Activated B cell treated with CpG ODN at 0.5 μM for 24 hours (primary cell): ENCODE measurements around the gene TMEM170A. TPM values are rescaled to one million over a fixed set of nuclear protein-coding genes. Genes with fewer than 3 reads are reported as not detected.
"Not testable (repeated sequence)": the region's sequence is repeated elsewhere in the genome, so short reads cannot be mapped to it uniquely, and the experiment has no call there.

Source experiments
- ATAC-seq: fragments of 200-7000 bp; cut with Tn5 transposase; one replicate; pipeline ENCODE4 v1.10.0; 2021; ENCODE audit warnings: low read depth, mild to moderate bottlenecking, moderate library complexity
- CTCF ChIA-PET: fragments of 350-600 bp; sonication (Branson Sonifier 250); formaldehyde crosslinking; loops from one replicate; lab custom pipeline; 2021; ENCODE audit warnings: antibody characterized with exemption; lab: Charles Lee
- POLR2A ChIA-PET: fragments of 350-600 bp; sonication (Branson Sonifier 250); formaldehyde crosslinking; loops from one replicate; lab custom pipeline; 2021; ENCODE audit warnings: antibody characterized with exemption; lab: Charles Lee
- DNase-seq: peaks from one replicate; pipeline ENCODE4 v3.0.0; 2022
- H3K27ac Mint-ChIP-seq: one replicate; pipeline ENCODE4 v1.8.0; 2020; ENCODE audit warnings: mixed read lengths
- H3K27me3 Mint-ChIP-seq: one replicate; pipeline ENCODE4 v1.8.0; 2021; ENCODE audit warnings: mixed read lengths
- H3K36me3 Mint-ChIP-seq: one replicate; pipeline ENCODE4 v1.8.0; 2021; ENCODE audit warnings: low read depth, mixed read lengths
- H3K4me1 Mint-ChIP-seq: one replicate; pipeline ENCODE4 v1.8.0; 2021; ENCODE audit warnings: mixed read lengths
- H3K4me3 Mint-ChIP-seq: one replicate; pipeline ENCODE4 v1.8.0; 2020; ENCODE audit warnings: mild to moderate bottlenecking, mixed read lengths
- H3K9me3 Mint-ChIP-seq: one replicate; pipeline ENCODE4 v1.8.0; 2020; ENCODE audit warnings: mixed read lengths
- CTCF ChIP-seq: fragments of 200-600 bp; IDR thresholded peaks from one replicate; pipeline ENCODE4 v1.8.0; 2022; ENCODE audit warnings: antibody characterized with exemption, mild to moderate bottlenecking
- intact Hi-C: fragments of 100-400 bp; cut with micrococcal nuclease; formaldehyde crosslinking; loops from one replicate; pipeline ENCODE4 v1.15.1; 2024
- total RNA-seq: library from RNA; stranded (reverse); gene quantifications from 2 replicates; pipeline ENCODE4 v1.2.3, GENCODE V29; 2022

Gene TMEM170A
- total RNA-seq, 1 donor from 2014 or later = 28.3 TPM

- no peak for DNase-seq
- H3K4me1 Mint-ChIP-seq = peaks cover 54% of the 10 kb centered on the region
- CTCF ChIA-PET = no interaction called here
- no peaks in the 10 kb centered on the region for H3K9me3 Mint-ChIP-seq
- no peaks in the 10 kb centered on the region for H3K27me3 Mint-ChIP-seq
- peaks cover 20% of the 10 kb centered on the region for H3K36me3 Mint-ChIP-seq
- no peak overlapping the region for H3K27ac Mint-ChIP-seq
- H3K4me3 Mint-ChIP-seq = no peak overlapping the region
- ATAC-seq = no peak
- POLR2A ChIA-PET = no interaction called here
- TF ChIP-seq CTCF = no peak
- intact Hi-C loops = no loop called here
These were observed 6.5 kb downstream of the TMEM170A start for GRCh38 chr16:75458029-75458428.

GRCh38 chr16:75457485-75458021, 6.9 kb downstream of the TMEM170A start:
- POLR2A ChIA-PET = interaction anchor here (0.5 kb wide), 1 partner anchor 12 kb away, joined by 3 read pairs; no protein-coding TSS in a partner anchor
- no peaks in the 10 kb centered on the region for H3K27me3 Mint-ChIP-seq
- no peak overlapping the region for H3K27ac Mint-ChIP-seq

GRCh38 chr16:75456971-75457370, 7.5 kb downstream of the TMEM170A start:
- POLR2A ChIA-PET = interaction anchor here (0.5 kb wide), 1 partner anchor 12 kb away, joined by 3 read pairs; no protein-coding TSS in a partner anchor
- no peak for ATAC-seq

More at GRCh38 chr16:75457485-75458021, 6.9 kb downstream of the TMEM170A start:
- H3K4me1 Mint-ChIP-seq = peaks cover 49% of the 10 kb centered on the region
- no peak for DNase-seq
- no peaks in the 10 kb centered on the region for H3K9me3 Mint-ChIP-seq
- intact Hi-C loops = no loop called here
- no peak for ATAC-seq
- H3K4me3 Mint-ChIP-seq = no peak overlapping the region
- TF ChIP-seq CTCF = no peak
- peaks cover 22% of the 10 kb centered on the region for H3K36me3 Mint-ChIP-seq
- CTCF ChIA-PET = no interaction called here

GRCh38 chr16:75456486-75456885, 8.0 kb downstream of the TMEM170A start:
- H3K4me1 Mint-ChIP-seq = peaks cover 39% of the 10 kb centered on the region

More at GRCh38 chr16:75456971-75457370, 7.5 kb downstream of the TMEM170A start:
- H3K36me3 Mint-ChIP-seq = peaks cover 24% of the 10 kb centered on the region
- TF ChIP-seq CTCF = no peak
- DNase-seq = no peak
- intact Hi-C loops = no loop called here
- peaks cover 44% of the 10 kb centered on the region for H3K4me1 Mint-ChIP-seq
- no peaks in the 10 kb centered on the region for H3K9me3 Mint-ChIP-seq
- CTCF ChIA-PET = no interaction called here
- H3K27me3 Mint-ChIP-seq = no peaks in the 10 kb centered on the region
- no peak overlapping the region for H3K27ac Mint-ChIP-seq
- H3K4me3 Mint-ChIP-seq = no peak overlapping the region

GRCh38 chr16:75455677-75456076, 8.8 kb downstream of the TMEM170A start:
- peaks cover 33% of the 10 kb centered on the region for H3K36me3 Mint-ChIP-seq
- H3K4me1 Mint-ChIP-seq = peaks cover 33% of the 10 kb centered on the region
- ATAC-seq (no peak), DNase-seq (no peak)
- ChIA-PET POLR2A (no interaction called here), CTCF (interaction anchor here (0.9 kb wide), 1 partner anchor 10 kb away, joined by 5 read pairs; no protein-coding TSS in a partner anchor)
- intact Hi-C loops = no loop called here
- no peaks in the 10 kb centered on the region for H3K27me3 Mint-ChIP-seq
- H3K9me3 Mint-ChIP-seq = no peaks in the 10 kb centered on the region
- no peak for TF ChIP-seq CTCF
- no peak overlapping the region for H3K27ac Mint-ChIP-seq
- no peak overlapping the region for H3K4me3 Mint-ChIP-seq

More at GRCh38 chr16:75456486-75456885, 8.0 kb downstream of the TMEM170A start:
- POLR2A ChIA-PET, H3K4me3 Mint-ChIP-seq, CTCF ChIA-PET, DNase-seq, H3K27me3 Mint-ChIP-seq, H3K27ac Mint-ChIP-seq, intact Hi-C loops, ATAC-seq, H3K9me3 Mint-ChIP-seq: not testable (repeated sequence)
- H3K36me3 Mint-ChIP-seq = peaks cover 26% of the 10 kb centered on the region
